Panc1 (cell line): ENCODE measurements around the gene OR2A42.
"Not testable (repeated sequence)": the region's sequence is repeated elsewhere in the genome, so short reads cannot be mapped to it uniquely, and the experiment has no call there.

Experiments used
- CTCF ChIP-seq: fragments of 450-650 bp; IDR thresholded peaks from 2 replicates; pipeline ENCODE4 v1.5.1; 2017; ENCODE audit warnings: mild to moderate bottlenecking
- POLR2AphosphoS5 ChIP-seq: IDR thresholded peaks from 2 replicates; pipeline ENCODE4 v1.6.1; 2012; ENCODE audit warnings: mild to moderate bottlenecking, low read depth, low read length, moderate library complexity
- SIN3A ChIP-seq: IDR thresholded peaks from 2 replicates; pipeline ENCODE4 v1.6.1; 2012; ENCODE audit warnings: low read depth, mild to moderate bottlenecking, low read length, moderate library complexity, borderline replicate concordance; ENCODE audit not compliant: insufficient read depth
- TCF7L2 ChIP-seq: IDR thresholded peaks from 2 replicates; pipeline ENCODE4 v1.6.1; 2011; ENCODE audit warnings: mild to moderate bottlenecking, low read depth, low read length, inconsistent platforms
- TF ChIP-seq, protein P1 (sequence below), 2 experiments: IDR thresholded peaks; 2 replicates each; pipeline ENCODE4 v1.6.1; 2011 to 2012; ENCODE audit warnings: low read depth in 2 of 2, control low read depth in 1 of 2, low read length in 1 of 2, mild to moderate bottlenecking in 1 of 2, moderate library complexity in 1 of 2; ENCODE audit not compliant: insufficient read depth in 1 of 2

DNA sequence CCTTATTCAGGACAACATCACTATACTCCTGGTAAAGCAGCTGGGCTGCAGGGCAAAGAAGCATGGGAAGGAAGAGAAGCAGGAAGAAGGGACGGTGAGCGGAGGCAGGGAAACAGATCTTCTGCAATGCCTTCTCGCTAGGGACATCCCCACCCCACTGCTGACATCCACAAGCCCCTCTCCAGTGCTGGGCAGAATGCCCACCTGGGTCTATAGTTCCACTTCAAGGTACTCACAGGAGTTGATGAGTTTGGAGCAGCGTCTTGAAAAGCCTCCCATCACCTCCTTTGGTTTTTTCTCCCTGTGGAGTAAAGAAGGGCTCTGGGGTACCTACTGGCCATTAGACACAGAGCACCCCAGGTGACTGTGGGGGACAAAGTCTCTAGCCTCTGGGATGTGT is 43.1 kb upstream of the OR2A42 start:
- TF ChIP-seq CTCF, TCF7L2, SIN3A, POLR2AphosphoS5: not testable (repeated sequence)
- TF ChIP-seq, protein P1, sequence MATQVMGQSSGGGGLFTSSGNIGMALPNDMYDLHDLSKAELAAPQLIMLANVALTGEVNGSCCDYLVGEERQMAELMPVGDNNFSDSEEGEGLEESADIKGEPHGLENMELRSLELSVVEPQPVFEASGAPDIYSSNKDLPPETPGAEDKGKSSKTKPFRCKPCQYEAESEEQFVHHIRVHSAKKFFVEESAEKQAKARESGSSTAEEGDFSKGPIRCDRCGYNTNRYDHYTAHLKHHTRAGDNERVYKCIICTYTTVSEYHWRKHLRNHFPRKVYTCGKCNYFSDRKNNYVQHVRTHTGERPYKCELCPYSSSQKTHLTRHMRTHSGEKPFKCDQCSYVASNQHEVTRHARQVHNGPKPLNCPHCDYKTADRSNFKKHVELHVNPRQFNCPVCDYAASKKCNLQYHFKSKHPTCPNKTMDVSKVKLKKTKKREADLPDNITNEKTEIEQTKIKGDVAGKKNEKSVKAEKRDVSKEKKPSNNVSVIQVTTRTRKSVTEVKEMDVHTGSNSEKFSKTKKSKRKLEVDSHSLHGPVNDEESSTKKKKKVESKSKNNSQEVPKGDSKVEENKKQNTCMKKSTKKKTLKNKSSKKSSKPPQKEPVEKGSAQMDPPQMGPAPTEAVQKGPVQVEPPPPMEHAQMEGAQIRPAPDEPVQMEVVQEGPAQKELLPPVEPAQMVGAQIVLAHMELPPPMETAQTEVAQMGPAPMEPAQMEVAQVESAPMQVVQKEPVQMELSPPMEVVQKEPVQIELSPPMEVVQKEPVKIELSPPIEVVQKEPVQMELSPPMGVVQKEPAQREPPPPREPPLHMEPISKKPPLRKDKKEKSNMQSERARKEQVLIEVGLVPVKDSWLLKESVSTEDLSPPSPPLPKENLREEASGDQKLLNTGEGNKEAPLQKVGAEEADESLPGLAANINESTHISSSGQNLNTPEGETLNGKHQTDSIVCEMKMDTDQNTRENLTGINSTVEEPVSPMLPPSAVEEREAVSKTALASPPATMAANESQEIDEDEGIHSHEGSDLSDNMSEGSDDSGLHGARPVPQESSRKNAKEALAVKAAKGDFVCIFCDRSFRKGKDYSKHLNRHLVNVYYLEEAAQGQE (IDR thresholded peaks at IDR 0.05; ENCODE audit: insufficient read depth in 1 of 2, low read depth in 2 of 2, low read length in 1 of 2): not testable (repeated sequence)
